Fibroblast of lung (primary cell): Measurements from ENCODE around the gene TENM3.

Source experiments
- EZH2 ChIP-seq: IDR thresholded peaks from 2 replicates; pipeline ENCODE4 v1.5.1; 2012; ENCODE audit warnings: low read length, control low read depth, mild to moderate bottlenecking; ENCODE audit errors: missing control alignments
- TF ChIP-seq, protein P1 (sequence below), 2 donors: IDR thresholded peaks in 1 of 2; conservative IDR thresholded peaks in 1 of 2; 1 replicate in 1 of 2; 2 replicates in 1 of 2; pipeline ENCODE4 v1.5.1; 2011 to 2012; ENCODE audit warnings: low read length in 2 of 2, control low read depth in 1 of 2, inconsistent platforms in 1 of 2, low read depth in 1 of 2, mild to moderate bottlenecking in 1 of 2

DNA sequence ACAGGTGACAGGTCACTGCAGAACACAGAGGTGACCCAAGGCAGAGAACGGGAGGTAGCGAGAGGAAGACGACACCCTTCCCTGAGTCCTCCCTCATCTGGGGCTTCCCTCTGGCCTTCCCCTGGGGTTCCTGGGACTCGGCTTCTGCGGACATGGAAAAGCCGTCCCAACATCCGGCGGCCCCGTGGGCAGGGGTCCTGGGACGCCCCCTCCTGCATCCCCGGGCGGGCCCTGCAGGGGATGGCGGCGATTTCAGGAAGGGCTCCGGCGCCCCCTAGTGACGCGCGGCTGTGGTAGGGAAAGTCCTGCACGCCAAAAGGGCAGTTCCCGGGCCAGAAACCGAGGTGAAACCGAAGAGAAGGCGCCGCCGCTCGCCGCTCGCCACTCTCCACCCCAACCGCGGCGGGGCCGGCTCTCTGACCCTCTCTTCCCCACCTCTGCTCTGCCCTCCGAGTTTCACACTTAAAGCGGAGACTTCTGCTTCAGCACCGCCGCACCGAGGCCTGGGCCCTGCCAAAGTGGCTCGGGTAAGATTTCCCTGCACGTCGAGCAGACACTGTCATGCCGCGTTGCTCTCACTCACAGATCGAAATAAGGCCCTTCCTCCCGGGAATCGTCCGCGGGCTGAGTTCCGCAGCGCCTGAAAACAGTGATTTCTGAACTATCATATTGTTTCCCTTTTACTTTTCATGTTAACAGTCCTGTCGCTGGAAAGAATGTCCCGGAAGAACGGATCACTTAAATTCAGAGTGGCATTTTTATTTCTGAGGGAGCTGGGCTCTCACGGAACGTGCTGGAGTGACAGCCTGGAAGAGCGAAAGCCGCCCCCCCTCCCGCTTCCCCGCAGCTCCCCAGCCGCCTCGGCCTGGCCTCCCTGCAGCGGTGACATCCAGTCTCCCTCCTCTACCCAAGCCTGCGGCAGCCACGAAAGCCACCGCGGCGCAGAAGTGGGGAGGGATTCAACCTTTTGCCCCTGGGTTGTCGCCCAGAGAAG lies 563.4 kb downstream of the TENM3 start:
- TF ChIP-seq, protein P1, sequence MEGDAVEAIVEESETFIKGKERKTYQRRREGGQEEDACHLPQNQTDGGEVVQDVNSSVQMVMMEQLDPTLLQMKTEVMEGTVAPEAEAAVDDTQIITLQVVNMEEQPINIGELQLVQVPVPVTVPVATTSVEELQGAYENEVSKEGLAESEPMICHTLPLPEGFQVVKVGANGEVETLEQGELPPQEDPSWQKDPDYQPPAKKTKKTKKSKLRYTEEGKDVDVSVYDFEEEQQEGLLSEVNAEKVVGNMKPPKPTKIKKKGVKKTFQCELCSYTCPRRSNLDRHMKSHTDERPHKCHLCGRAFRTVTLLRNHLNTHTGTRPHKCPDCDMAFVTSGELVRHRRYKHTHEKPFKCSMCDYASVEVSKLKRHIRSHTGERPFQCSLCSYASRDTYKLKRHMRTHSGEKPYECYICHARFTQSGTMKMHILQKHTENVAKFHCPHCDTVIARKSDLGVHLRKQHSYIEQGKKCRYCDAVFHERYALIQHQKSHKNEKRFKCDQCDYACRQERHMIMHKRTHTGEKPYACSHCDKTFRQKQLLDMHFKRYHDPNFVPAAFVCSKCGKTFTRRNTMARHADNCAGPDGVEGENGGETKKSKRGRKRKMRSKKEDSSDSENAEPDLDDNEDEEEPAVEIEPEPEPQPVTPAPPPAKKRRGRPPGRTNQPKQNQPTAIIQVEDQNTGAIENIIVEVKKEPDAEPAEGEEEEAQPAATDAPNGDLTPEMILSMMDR (conservative IDR thresholded peaks at IDR 0.05 in 1 of 2, IDR thresholded peaks at IDR 0.05 in 1 of 2; ENCODE audit: low read depth in 1 of 2, low read length in 2 of 2), result peak; percentile 70 to 86
- TF ChIP-seq EZH2, result no peak
